ENCODE results near the gene APEH.

The APEH gene

DNA sequence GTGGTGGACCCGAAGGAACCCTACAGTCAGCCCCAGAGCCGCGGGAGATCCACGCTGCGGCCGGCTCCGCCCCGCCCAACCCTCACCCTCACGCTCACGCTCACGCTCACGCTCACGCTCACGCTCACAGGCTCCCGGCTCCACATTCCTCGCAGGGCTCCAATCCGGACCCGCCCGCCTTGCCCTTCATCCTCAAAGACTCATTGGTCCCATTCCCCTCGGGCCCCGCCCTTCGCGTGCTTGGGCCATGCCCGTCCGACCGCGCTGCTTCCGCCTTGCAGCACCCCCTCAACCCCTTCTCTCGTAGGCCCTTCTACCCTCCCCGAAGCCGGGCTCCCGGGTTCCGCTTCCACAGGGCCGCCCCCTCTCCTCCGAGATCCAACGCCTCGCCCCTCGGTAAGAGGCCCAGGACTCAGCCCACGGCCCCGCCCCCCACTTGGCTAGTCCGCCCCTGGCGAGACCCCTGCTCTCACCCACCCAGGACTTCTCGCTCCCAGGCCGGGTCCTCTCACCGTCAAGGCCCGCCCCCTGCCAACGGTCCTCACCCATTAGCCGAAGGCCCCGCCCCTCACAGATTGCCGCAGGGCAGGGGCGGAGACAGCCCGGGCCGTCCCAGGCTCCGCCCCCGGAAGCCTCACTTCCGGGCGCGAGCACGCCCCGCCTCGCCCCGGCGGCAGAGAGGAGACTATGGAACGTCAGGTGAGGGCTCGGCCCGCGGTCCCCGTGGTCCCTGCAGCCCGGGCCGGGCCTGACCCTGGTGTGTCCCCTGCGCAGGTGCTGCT is at the start of gene APEH:
Gene APEH, plus strand, starts transcription at position 637 of the 782 bp plus-strand sequence. Its CDS starts 51 bp downstream, at position 688.
- DNase-seq (ENCODE audit: low spot score) = peak; percentile 94

DNA sequence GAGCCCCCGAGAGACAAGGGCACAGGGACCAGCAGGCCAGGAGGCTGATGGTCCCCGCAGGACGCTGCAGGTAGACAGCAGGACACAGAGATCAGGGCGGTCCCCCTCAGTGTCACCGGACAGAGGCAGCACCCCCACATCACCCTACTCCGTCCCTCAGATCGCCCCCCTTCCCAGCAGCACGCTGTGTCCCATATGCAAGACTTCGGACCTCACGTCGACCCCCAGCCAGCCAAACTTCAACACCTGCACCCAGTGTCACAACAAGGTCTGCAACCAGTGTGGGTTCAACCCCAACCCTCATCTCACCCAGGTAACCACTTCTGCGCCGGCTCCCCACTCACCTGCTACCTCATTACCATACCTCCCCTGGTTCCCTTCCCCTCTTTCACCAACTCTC is 49.1 kb upstream of the APEH start:
- DNase-seq (ENCODE audit: low spot score) = no peak

DNA sequence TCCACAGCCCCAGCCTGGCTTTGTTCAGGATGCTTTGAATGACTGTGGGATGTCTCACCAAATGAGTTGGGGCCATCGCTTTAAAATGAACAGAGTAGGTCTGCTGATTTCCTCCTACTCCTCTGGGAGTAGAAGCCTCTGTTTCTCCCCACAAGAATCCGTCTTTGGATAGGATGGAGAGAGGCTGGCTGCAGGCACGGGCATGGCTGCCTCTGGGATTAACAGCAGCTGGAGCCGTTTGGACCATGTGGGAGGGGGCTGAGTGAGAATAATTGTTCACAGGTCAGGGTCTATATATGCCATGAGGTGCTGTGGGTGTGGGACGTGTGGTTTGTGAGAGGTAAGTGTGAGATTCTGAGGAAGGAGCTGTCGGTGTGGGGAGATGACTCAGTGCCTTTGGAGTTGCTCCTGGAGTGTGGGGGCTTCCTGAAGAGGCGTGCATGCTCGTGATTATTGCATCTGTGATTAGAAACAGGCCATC is 48.0 kb upstream of the APEH start:
- DNase-seq (ENCODE audit: low spot score) = peak; percentile 77

DNA sequence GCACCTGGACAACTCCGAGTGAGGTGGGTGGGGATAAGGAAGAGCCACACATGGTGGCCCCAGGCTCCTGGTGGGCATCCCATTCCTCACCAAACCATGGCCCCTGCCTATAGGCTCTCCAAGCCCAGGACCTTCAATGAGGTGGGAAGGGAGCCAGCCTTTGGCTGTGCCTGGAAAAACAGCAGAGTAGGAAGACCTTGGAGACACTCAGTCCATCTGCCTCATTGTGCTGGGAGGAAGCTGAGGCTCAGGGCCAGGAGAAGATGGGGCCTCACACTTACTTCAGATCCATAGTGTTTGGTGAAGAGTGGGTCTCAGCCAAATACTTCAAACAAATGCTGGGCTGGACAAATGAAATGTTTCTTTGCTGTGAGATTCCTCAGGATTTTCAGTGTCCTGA is 47.4 kb upstream of the APEH start:
- no peak for DNase-seq (ENCODE audit: low spot score)

DNA sequence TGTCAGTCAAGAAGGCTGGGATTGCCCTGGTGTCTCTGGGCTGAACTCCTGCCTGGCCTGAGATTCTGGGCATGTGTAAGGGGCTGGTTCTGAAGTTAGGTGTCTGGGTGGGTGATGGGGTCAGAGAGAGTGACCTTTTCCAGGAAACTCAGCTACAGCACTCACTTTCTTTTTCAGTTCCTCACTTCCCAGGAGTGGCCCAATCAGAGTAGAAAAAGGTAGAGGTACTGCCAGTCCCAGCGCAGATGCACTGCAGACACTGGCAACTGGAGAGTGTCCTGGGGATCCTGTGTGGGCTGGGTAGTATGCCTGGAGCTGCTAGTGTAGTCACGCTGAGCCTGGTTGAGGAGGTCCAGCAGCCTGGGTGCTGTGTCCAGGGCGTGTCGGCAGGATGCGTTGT is 46.5 kb upstream of the APEH start:
- DNase-seq (ENCODE audit: low spot score) = no peak

- no peak for DNase-seq (ENCODE audit: low spot score)
These were observed 45.9 kb upstream of the APEH start for GRCh38 chr3:49628249-49628648.

DNA sequence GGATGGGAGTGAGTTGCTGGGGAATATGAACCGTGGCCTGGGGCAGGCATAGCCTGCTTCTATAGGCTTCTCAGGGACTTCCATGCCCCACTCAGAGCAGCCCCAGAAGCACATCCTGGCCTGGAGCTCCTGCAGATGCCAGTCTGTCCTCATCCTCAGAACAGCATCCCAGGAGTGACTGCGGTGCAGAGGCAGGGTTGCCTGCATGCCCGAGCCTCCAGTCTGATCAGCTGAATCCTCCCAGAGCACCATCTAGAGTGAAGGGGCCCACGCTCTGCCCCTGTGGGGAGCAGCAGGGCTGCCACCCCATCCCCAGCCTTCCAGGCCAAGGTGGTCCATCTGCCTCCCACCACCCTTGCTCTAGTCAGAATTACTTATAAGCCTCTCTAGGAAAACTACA is 44.7 kb upstream of the APEH start:
- no peak for DNase-seq (ENCODE audit: low spot score)

GRCh38 chr3:49629866-49630265 is 44.3 kb upstream of the APEH start:
- no peak for DNase-seq (ENCODE audit: low spot score)

- no peak for DNase-seq (ENCODE audit: low spot score)
These were observed 43.4 kb upstream of the APEH start for GRCh38 chr3:49630784-49631183.

GRCh38 chr3:49634736-49635135 is 39.4 kb upstream of the APEH start:
- no peak for DNase-seq (ENCODE audit: low spot score)

GRCh38 chr3:49636883-49637609 is 37.1 kb upstream of the APEH start:
- peak; percentile 55 for DNase-seq (ENCODE audit: low spot score)

GRCh38 chr3:49638445-49638844 is 35.7 kb upstream of the APEH start:
- DNase-seq (ENCODE audit: low spot score) = peak; percentile 67

GRCh38 chr3:49639551-49639950 is 34.6 kb upstream of the APEH start:
- DNase-seq (ENCODE audit: low spot score) = no peak

- DNase-seq (ENCODE audit: low spot score) = peak; percentile 26
These were observed 32.9 kb upstream of the APEH start for GRCh38 chr3:49641292-49641691.

GRCh38 chr3:49641921-49642707 is 32.0 kb upstream of the APEH start:
- DNase-seq (ENCODE audit: low spot score) = no peak

DNA sequence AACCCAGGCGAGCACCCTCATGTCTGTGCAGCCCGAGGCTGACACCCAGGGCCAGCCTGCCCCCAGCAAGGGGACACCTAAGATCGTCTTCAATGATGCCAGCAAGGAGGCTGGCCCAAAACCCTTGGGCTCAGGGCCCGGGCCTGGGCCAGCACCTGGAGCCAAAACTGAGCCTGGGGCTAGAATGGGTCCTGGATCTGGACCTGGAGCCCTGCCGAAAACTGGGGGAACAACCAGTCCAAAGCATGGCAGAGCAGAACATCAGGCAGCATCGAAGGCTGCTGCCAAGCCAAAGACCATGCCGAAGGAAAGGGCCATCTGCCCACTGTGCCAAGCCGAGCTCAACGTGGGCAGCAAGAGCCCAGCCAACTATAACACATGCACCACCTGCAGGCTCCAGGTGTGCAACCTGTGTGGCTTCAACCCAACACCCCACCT is 31.4 kb upstream of the APEH start:
- no peak for DNase-seq (ENCODE audit: low spot score)

- no peak for DNase-seq (ENCODE audit: low spot score)
These were observed 29.5 kb upstream of the APEH start for GRCh38 chr3:49644684-49645083.

GRCh38 chr3:49646236-49646635 is 27.9 kb upstream of the APEH start:
- DNase-seq (ENCODE audit: low spot score) = no peak

DNA sequence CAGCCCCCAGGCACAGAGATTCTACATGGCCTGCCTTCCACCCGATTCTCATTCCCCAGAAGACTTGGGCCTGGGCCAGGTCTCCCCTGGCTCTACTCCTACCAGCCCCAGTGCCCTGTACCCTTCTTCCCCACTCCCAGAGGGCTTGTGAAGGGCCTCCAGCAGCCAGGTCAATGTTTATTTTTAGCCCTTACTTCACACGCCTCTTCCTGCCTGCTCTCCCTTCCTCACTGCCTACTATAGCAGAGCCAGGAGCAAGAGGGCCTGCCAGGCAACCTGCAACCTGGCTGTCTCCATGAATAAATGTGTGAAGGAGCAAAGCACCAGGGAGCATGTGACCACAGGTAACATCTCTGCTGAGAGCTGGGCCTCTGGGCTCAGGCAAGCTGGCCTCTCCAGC is 26.4 kb upstream of the APEH start:
- no peak for DNase-seq (ENCODE audit: low spot score)

GRCh38 chr3:49648354-49649019 is 25.7 kb upstream of the APEH start:
- DNase-seq (ENCODE audit: low spot score) = no peak

- no peak for DNase-seq (ENCODE audit: low spot score)
These were observed 24.6 kb upstream of the APEH start for GRCh38 chr3:49649576-49649975.

DNA sequence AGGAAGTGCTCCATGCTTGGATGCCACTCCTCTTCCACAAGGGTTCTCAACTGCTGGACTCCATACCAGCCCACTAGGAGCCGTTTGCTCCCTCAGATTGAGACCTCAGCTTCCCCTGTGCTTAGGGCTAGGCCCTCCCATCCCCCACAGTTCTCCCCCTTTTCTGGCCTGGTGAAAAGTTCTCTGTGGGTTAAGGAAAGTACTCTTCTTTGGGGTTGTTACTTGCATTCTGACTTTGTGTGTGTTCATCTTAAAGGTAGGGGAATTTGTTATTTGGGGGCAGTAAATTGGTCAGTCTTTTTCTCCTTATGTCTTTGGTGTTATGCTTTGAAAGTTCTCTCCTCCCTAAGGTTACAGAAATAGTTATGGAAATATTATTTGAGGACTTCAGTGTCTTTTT is 24.0 kb upstream of the APEH start:
- DNase-seq (ENCODE audit: low spot score) = no peak
